Astrocyte of the spinal cord (primary cell): Measurements from ENCODE around the gene TBC1D20.
"Not testable (repeated sequence)": the region's sequence is repeated elsewhere in the genome, so short reads cannot be mapped to it uniquely, and the experiment has no call there.

Experiments used
- DNase-seq: peaks from one replicate; pipeline ENCODE4 v3.0.0; 2011; ENCODE audit warnings: low read depth, low spot score
- H3K4me3 ChIP-seq: 2 replicates; pipeline ENCODE4 v1.5.1; 2011; ENCODE audit warnings: low read depth, mild to moderate bottlenecking, low read length, moderate library complexity
- CTCF ChIP-seq: IDR thresholded peaks from 2 replicates; pipeline ENCODE4 v1.5.1; 2012; ENCODE audit warnings: low read depth, mild to moderate bottlenecking, low read length, inconsistent platforms
- in situ Hi-C: cut with HindIII; loops from 2 replicates; pipeline ENCODE4 v1.10.0; 2017; ENCODE audit warnings: low sequenced_read_pairs

Gene TBC1D20, protein sequence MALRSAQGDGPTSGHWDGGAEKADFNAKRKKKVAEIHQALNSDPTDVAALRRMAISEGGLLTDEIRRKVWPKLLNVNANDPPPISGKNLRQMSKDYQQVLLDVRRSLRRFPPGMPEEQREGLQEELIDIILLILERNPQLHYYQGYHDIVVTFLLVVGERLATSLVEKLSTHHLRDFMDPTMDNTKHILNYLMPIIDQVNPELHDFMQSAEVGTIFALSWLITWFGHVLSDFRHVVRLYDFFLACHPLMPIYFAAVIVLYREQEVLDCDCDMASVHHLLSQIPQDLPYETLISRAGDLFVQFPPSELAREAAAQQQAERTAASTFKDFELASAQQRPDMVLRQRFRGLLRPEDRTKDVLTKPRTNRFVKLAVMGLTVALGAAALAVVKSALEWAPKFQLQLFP

DNA sequence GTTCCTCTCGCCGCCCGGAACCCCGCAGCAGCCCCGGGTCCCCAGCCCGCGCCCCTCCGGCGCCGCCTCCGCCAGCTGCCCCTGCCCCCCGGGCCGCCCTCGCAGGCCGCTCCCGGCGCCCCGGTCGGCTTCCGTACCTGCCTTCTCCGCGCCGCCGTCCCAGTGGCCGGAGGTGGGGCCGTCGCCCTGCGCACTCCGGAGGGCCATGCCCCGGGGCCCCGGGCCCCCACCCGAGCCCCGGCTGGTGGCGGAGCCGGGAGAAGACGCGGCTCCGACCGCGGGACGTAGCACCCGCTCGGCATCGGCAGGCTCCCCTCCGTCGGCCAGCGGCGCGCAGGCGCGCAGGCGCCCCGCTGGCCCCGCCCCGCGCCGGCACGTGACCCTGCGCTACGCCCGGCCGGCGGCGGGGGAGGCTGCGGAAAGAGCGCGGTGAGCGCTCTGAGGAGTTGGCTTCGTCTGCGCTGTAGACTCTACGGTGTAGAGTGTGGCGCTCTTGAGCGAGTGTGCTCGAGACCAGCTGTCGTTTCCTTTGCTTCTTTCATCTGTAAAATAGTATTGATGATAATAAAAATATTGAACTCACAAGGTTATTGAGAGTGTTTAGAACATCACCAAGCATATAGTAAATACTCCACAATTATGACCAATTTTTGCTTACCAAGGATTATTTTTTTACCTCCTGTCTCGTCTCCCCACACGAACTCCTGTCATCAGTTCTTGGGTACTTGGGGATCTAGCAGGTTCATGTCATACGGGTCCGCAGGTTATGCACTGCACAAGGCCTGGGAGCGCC, at the start of gene TBC1D20:
TBC1D20 (minus strand) TSS at position 335 of the 793 bp plus-strand sequence; CDS start at position 207, 128 bp downstream.
- in situ Hi-C loops, result no loop called here
- DNase-seq, result peak; percentile 84
- H3K4me3 ChIP-seq, result peak within 1 kb of the TSS; percentile 84
- TF ChIP-seq CTCF, result peak; percentile 14

GRCh38 chr20:510328-511057, 48.2 kb upstream of the TBC1D20 start:
- H3K4me3 ChIP-seq, DNase-seq, in situ Hi-C loops: not testable (repeated sequence)

- H3K4me3 ChIP-seq, DNase-seq, in situ Hi-C loops: not testable (repeated sequence)
These were observed 46.0 kb upstream of the TBC1D20 start for GRCh38 chr20:508364-508787.

DNA sequence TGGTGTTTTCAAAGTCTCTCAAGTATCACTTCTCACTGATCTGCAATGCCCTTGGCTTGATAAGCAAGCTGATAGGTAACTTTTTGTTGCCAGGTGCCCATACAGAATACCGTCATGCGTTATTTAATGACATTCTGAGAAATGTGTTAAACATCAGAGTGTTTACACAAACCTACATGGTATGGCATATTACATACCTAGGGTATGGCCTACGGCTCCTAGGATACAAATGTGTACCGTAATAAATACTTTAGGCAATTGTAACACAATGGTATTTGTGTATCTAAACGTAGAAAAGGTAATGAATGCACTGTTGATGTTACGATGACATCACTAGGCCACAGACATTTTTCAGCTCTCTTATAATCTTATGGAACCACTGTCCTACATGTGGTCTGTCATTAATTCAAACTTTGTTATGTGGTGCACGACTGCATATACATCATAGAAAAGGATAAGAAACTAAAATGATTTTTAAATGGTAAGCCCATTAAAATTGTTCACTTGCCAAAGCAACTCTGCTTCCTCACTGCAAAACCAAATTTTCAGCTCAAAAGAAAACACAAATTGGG, 45.5 kb upstream of the TBC1D20 start:
- no peak for TF ChIP-seq CTCF
- DNase-seq, result no peak
- in situ Hi-C loops, result no loop called here
- no peak overlapping the region for H3K4me3 ChIP-seq

GRCh38 chr20:507006-507758, 44.8 kb upstream of the TBC1D20 start:
- in situ Hi-C loops, result no loop called here
- no peak for TF ChIP-seq CTCF
- DNase-seq, result no peak
- no peak overlapping the region for H3K4me3 ChIP-seq

- no peak for DNase-seq
- no peak for TF ChIP-seq CTCF
- in situ Hi-C loops, result no loop called here
- no peak overlapping the region for H3K4me3 ChIP-seq
These were observed 42.3 kb upstream of the TBC1D20 start for GRCh38 chr20:504632-505075.
